Measurements from ENCODE around the gene LIG1. TPM values are rescaled to one million over a fixed set of nuclear protein-coding genes. Genes with fewer than 3 reads are reported as not detected.
A peak's percentile ranks its signal among the peaks of the same experiment; 100 is the strongest.

LIG1 gene
- total and polyA plus RNA-seq, 4 donors, result 3.4 to 33.7 (median 13.6) TPM

DNA sequence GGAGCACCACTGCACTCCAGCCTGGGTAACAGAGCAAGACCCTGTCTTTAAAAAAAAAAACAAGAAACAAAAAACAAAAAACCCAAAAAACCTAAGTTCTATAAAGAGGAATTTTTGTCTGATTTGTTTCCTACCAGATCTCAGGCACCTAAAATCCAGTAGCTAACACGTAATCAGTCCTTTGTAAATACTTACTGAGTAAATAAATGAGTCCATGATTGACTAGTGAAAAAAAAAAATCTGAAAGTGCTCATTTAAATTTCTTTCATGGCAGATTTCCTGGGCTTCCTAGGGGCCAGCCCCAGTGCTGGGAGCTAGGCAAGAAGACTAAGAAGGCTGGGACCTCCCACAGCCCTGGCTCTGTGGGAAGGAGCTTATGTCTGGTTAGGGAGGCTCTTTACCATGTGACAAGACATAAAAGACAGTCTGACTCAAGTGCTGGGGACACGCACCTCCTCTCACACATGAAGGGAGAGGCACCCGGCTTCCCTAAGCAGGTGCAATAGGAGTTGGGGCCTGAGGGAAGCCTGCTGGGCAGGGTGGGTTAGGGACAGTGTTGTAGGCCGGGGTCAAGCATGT is 22.5 kb downstream of the LIG1 start:
- ATAC-seq (ENCODE audit: low FRiP score), result no peak
- Histone ChIP-seq H3K36me3 (ENCODE audit: control insufficient read depth in 1 of 2, insufficient read depth in 2 of 2, low read length in 1 of 2) (no peaks in the 10 kb centered on the region), H3K4me1 (ENCODE audit: control insufficient read depth in 1 of 2, insufficient read depth in 2 of 2, low read length in 2 of 2) (no peaks in the 10 kb centered on the region), H3K27ac (ENCODE audit: low read depth in 1 of 2, low read length in 2 of 2) (no peak overlapping the region), H3K27me3 (ENCODE audit: control insufficient read depth in 1 of 2, insufficient read depth in 2 of 2, low read length in 1 of 2) (no peaks in the 10 kb centered on the region), H3K4me3 (ENCODE audit: low read length in 2 of 2) (no peak overlapping the region), H3K9me3 (ENCODE audit: control insufficient read depth, low read length) (no peaks in the 10 kb centered on the region)
- 85 to 96% methylated on average over 4 of the region's 4 CpGs for WGBS, 2 donors
- DNase-seq, result no peak
- intact Hi-C loops (cut with DNase I), result no loop called here

DNA sequence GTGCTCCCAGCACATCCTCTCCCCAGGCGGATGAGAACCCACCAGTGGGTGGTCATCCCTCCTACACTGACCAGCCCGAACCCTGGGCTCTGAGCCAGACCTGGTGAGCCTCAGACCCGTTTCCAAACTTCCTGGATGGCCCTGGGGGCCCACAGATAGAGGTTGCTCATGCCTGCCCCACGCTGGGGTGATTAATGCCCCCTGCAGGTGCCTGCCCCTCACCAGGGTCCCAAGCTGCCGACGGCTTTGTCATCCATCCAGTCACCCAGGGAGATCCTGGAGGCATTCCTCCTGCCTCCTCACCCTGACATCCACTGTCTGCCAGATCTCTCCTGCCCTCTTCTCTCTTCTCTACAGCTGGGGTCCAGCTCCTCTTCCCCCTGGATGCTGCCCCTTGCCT is 31.1 kb downstream of the LIG1 start:
- no peak overlapping the region for H3K4me3 ChIP-seq (ENCODE audit: low read length in 2 of 2)
- WGBS, 2 donors, result 77 to 87% methylated on average over 6 of the region's 6 CpGs

GRCh38 chr19:48137411-48137810 is 32.7 kb downstream of the LIG1 start:
- Histone ChIP-seq H3K4me3 (ENCODE audit: low read length in 2 of 2) (no peak overlapping the region), H3K27ac (ENCODE audit: low read depth in 1 of 2, low read length in 2 of 2) (no peak overlapping the region), H3K36me3 (ENCODE audit: control insufficient read depth in 1 of 2, insufficient read depth in 2 of 2, low read length in 1 of 2) (no peaks in the 10 kb centered on the region), H3K9me3 (ENCODE audit: control insufficient read depth, low read length) (no peaks in the 10 kb centered on the region), H3K4me1 (ENCODE audit: control insufficient read depth in 1 of 2, insufficient read depth in 2 of 2, low read length in 2 of 2) (no peaks in the 10 kb centered on the region), H3K27me3 (ENCODE audit: control insufficient read depth in 1 of 2, insufficient read depth in 2 of 2, low read length in 1 of 2) (no peaks in the 10 kb centered on the region)
- intact Hi-C loops (cut with DNase I), result no loop called here
- DNase-seq, result no peak
- WGBS, 2 donors, result 96% methylated on average over 26 of the region's 26 CpGs
- ATAC-seq (ENCODE audit: low FRiP score), result no peak

More for the DNA sequence above, 31.1 kb downstream of the LIG1 start:
- DNase-seq (no peak), ATAC-seq (ENCODE audit: low FRiP score) (no peak)
- H3K36me3 ChIP-seq (ENCODE audit: control insufficient read depth in 1 of 2, insufficient read depth in 2 of 2, low read length in 1 of 2), result no peaks in the 10 kb centered on the region
- H3K4me1 ChIP-seq (ENCODE audit: control insufficient read depth in 1 of 2, insufficient read depth in 2 of 2, low read length in 2 of 2), result no peaks in the 10 kb centered on the region
- H3K27ac ChIP-seq (ENCODE audit: low read depth in 1 of 2, low read length in 2 of 2), result no peak overlapping the region
- H3K9me3 ChIP-seq (ENCODE audit: control insufficient read depth, low read length), result no peaks in the 10 kb centered on the region
- no peaks in the 10 kb centered on the region for H3K27me3 ChIP-seq (ENCODE audit: control insufficient read depth in 1 of 2, insufficient read depth in 2 of 2, low read length in 1 of 2)
- intact Hi-C loops (cut with DNase I), result no loop called here

DNA sequence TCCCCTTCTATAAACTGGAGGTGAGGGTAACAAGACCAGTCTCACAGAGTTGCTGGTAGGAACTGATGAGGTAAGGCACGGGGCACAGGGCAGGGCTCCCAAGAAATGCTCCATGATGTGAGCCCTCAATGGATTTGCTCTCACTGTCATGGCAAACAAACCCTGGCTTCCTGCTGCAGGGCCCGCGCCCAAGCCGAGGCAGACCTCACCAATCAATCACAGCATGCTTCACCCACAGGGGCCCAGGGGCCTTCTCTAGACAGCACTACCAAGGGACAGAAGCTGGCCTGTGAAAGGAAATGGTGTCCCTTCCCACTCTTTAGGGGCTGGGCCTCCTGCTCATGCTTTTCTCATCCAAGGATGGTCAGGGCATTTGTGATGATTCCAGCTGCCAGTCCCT is 33.6 kb downstream of the LIG1 start:
- Histone ChIP-seq H3K4me1 (ENCODE audit: control insufficient read depth in 1 of 2, insufficient read depth in 2 of 2, low read length in 2 of 2) (no peaks in the 10 kb centered on the region), H3K4me3 (ENCODE audit: low read length in 2 of 2) (no peak overlapping the region), H3K27me3 (ENCODE audit: control insufficient read depth in 1 of 2, insufficient read depth in 2 of 2, low read length in 1 of 2) (no peaks in the 10 kb centered on the region), H3K9me3 (ENCODE audit: control insufficient read depth, low read length) (no peaks in the 10 kb centered on the region), H3K27ac (ENCODE audit: low read depth in 1 of 2, low read length in 2 of 2) (no peak overlapping the region), H3K36me3 (ENCODE audit: control insufficient read depth in 1 of 2, insufficient read depth in 2 of 2, low read length in 1 of 2) (no peaks in the 10 kb centered on the region)
- DNase-seq (no peak), ATAC-seq (ENCODE audit: low FRiP score) (no peak)
- intact Hi-C loops (cut with DNase I), result no loop called here
- WGBS, 2 donors, result 92% methylated on average over 4 of the region's 4 CpGs

GRCh38 chr19:48135411-48135810 is 34.7 kb downstream of the LIG1 start:
- ATAC-seq (ENCODE audit: low FRiP score) (no peak), DNase-seq (no peak)
- intact Hi-C loops (cut with DNase I), result no loop called here
- H3K27me3 ChIP-seq (ENCODE audit: control insufficient read depth in 1 of 2, insufficient read depth in 2 of 2, low read length in 1 of 2), result no peaks in the 10 kb centered on the region
- no peak overlapping the region for H3K4me3 ChIP-seq (ENCODE audit: low read length in 2 of 2)
- H3K27ac ChIP-seq (ENCODE audit: low read depth in 1 of 2, low read length in 2 of 2), result no peak overlapping the region
- H3K36me3 ChIP-seq (ENCODE audit: control insufficient read depth in 1 of 2, insufficient read depth in 2 of 2, low read length in 1 of 2), result no peaks in the 10 kb centered on the region
- 70 to 76% methylated on average over 8 of the region's 8 CpGs for WGBS, 2 donors
- no peaks in the 10 kb centered on the region for H3K4me1 ChIP-seq (ENCODE audit: control insufficient read depth in 1 of 2, insufficient read depth in 2 of 2, low read length in 2 of 2)
- no peaks in the 10 kb centered on the region for H3K9me3 ChIP-seq (ENCODE audit: control insufficient read depth, low read length)

DNA sequence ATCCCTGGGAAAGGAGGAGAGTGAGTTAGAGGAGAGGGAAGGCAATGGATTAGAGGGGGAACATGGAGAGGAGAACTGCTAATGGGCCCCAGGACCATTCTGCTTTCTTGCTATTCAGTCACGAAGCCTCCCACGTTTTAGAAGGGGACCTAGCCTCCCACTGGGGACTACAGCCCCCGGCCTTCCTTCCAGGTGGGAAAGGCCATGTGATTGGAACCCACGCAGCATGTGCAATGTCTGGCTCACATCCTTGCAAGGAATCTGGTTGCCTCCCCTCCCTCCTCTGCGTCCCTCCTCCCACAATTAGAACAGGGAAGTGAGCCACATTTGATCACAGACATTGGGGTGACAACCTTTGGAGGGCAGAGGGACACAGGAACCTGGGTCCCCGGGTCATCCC is 37.0 kb downstream of the LIG1 start:
- 84 to 92% methylated on average over 6 of the region's 6 CpGs for WGBS, 2 donors
- no peak for ATAC-seq (ENCODE audit: low FRiP score)

GRCh38 chr19:48127561-48127960 is 42.6 kb downstream of the LIG1 start:
- H3K27me3 ChIP-seq (ENCODE audit: control insufficient read depth in 1 of 2, insufficient read depth in 2 of 2, low read length in 1 of 2), result no peaks in the 10 kb centered on the region
- H3K36me3 ChIP-seq (ENCODE audit: control insufficient read depth in 1 of 2, insufficient read depth in 2 of 2, low read length in 1 of 2), result peaks cover 0 to 3% of the 10 kb centered on the region in 2 donors
- ATAC-seq (ENCODE audit: low FRiP score), result no peak

More for the DNA sequence above, 37.0 kb downstream of the LIG1 start:
- H3K36me3 ChIP-seq (ENCODE audit: control insufficient read depth in 1 of 2, insufficient read depth in 2 of 2, low read length in 1 of 2), result no peaks in the 10 kb centered on the region
- no peak for DNase-seq
- no peaks in the 10 kb centered on the region for H3K27me3 ChIP-seq (ENCODE audit: control insufficient read depth in 1 of 2, insufficient read depth in 2 of 2, low read length in 1 of 2)
- intact Hi-C loops (cut with DNase I), result no loop called here
- no peaks in the 10 kb centered on the region for H3K4me1 ChIP-seq (ENCODE audit: control insufficient read depth in 1 of 2, insufficient read depth in 2 of 2, low read length in 2 of 2)
- no peak overlapping the region for H3K4me3 ChIP-seq (ENCODE audit: low read length in 2 of 2)
- H3K9me3 ChIP-seq (ENCODE audit: control insufficient read depth, low read length), result no peaks in the 10 kb centered on the region
- no peak overlapping the region for H3K27ac ChIP-seq (ENCODE audit: low read depth in 1 of 2, low read length in 2 of 2)

GRCh38 chr19:48123907-48124651 is 46.1 kb downstream of the LIG1 start:
- intact Hi-C loops (cut with DNase I), result no loop called here
- ATAC-seq (ENCODE audit: low FRiP score), result no peak
- Histone ChIP-seq H3K4me1 (ENCODE audit: control insufficient read depth in 1 of 2, insufficient read depth in 2 of 2, low read length in 2 of 2) (no peaks in the 10 kb centered on the region), H3K36me3 (ENCODE audit: control insufficient read depth in 1 of 2, insufficient read depth in 2 of 2, low read length in 1 of 2) (peaks cover 0 to 3% of the 10 kb centered on the region in 2 donors), H3K4me3 (ENCODE audit: low read length in 2 of 2) (no peak overlapping the region), H3K27me3 (ENCODE audit: control insufficient read depth in 1 of 2, insufficient read depth in 2 of 2, low read length in 1 of 2) (no peaks in the 10 kb centered on the region), H3K9me3 (ENCODE audit: control insufficient read depth, low read length) (peaks cover 2% of the 10 kb centered on the region), H3K27ac (ENCODE audit: low read depth in 1 of 2, low read length in 2 of 2) (no peak overlapping the region)
- 81 to 84% methylated on average over 12 of the region's 12 CpGs for WGBS, 2 donors
- DNase-seq, result no peak

More at GRCh38 chr19:48127561-48127960, 42.6 kb downstream of the LIG1 start:
- intact Hi-C loops (cut with DNase I), result no loop called here
- H3K9me3 ChIP-seq (ENCODE audit: control insufficient read depth, low read length), result peaks cover 2% of the 10 kb centered on the region
- WGBS, 2 donors, result 97 to 98% methylated on average over 6 of the region's 6 CpGs
- H3K4me1 ChIP-seq (ENCODE audit: control insufficient read depth in 1 of 2, insufficient read depth in 2 of 2, low read length in 2 of 2), result no peaks in the 10 kb centered on the region
- H3K4me3 ChIP-seq (ENCODE audit: low read length in 2 of 2), result no peak overlapping the region
- no peak overlapping the region for H3K27ac ChIP-seq (ENCODE audit: low read depth in 1 of 2, low read length in 2 of 2)
- DNase-seq, result no peak

DNA sequence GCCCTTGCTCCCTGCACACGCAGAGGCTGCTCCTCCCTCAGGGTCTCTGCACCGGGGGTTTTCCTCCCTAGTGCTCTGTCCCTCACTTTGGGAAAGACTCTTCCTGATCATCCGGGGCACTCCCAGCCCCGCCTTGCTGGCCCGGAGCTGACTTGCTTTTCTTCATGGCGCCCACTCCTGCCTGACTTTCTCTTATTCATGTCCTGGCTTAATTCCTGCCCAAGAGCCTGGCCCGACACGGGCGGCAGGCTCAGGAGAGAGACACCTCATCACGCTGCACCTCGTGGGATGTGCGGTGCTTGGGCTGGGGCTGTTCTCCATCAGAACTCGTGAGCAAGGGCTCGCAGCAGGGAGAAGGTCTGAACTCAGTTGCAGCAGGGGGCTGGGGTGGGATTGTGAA is 47.7 kb downstream of the LIG1 start:
- no peaks in the 10 kb centered on the region for H3K36me3 ChIP-seq (ENCODE audit: control insufficient read depth in 1 of 2, insufficient read depth in 2 of 2, low read length in 1 of 2)
- 88 to 91% methylated on average over 14 of the region's 14 CpGs for WGBS, 2 donors
- no peak overlapping the region for H3K4me3 ChIP-seq (ENCODE audit: low read length in 2 of 2)
- no peaks in the 10 kb centered on the region for H3K27me3 ChIP-seq (ENCODE audit: control insufficient read depth in 1 of 2, insufficient read depth in 2 of 2, low read length in 1 of 2)
- peak; percentile 8 for ATAC-seq (ENCODE audit: low FRiP score)
- no peak overlapping the region for H3K27ac ChIP-seq (ENCODE audit: low read depth in 1 of 2, low read length in 2 of 2)
- intact Hi-C loops (cut with DNase I), result no loop called here
- no peak for DNase-seq
- no peaks in the 10 kb centered on the region for H3K4me1 ChIP-seq (ENCODE audit: control insufficient read depth in 1 of 2, insufficient read depth in 2 of 2, low read length in 2 of 2)
- no peaks in the 10 kb centered on the region for H3K9me3 ChIP-seq (ENCODE audit: control insufficient read depth, low read length)

Measured in aorta (tissue), 5 donors.